Measurements from ENCODE around the gene DDX39B.
"Not testable (repeated sequence)": the region's sequence is repeated elsewhere in the genome, so short reads cannot be mapped to it uniquely, and the experiment has no call there.

Gene DDX39B

DNA sequence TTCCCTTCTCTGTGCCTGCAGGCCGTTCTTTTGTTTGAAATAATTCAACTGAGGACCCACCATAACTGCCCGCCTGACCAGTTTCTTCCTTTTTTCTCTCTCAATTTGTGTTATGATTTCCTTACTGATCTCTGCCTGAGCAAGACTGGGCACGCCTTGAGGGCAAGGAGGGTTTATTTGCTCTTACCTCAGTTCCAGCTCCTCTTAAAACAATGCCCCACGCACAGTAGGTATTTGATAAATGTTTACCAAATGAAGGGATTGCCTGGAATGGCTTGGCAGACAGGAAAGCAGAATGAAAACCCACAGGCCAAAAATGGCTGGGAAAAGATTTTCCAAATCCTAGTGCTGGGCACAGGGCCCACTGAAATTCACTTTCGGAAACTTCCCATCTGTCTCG, 54.1 kb downstream of the DDX39B start:
- WGBS (ENCODE audit: insufficient coverage) = 83% methylated on average over 1 of the region's 6 CpGs
- H3K4me1 ChIP-seq (ENCODE audit: control extremely low read depth in 1 of 4, control insufficient read depth in 4 of 4, insufficient read depth in 4 of 4, low read length in 3 of 4); H3K36me3 ChIP-seq (ENCODE audit: control insufficient read depth in 4 of 4, insufficient read depth in 4 of 4, low read length in 3 of 4); POLR2A ChIA-PET; H3K4me3 ChIP-seq (ENCODE audit: control insufficient read depth in 1 of 7, extremely low read depth in 1 of 7, insufficient read depth in 4 of 7, low read depth in 2 of 7, low read length in 6 of 7); H3K27me3 ChIP-seq (replicated peaks in 2 of 5; ENCODE audit: control insufficient read depth in 4 of 5, insufficient read depth in 5 of 5, low read length in 4 of 5); DNase-seq; H3K9me3 ChIP-seq (ENCODE audit: control extremely low read depth in 1 of 5, control insufficient read depth in 4 of 5, insufficient read depth in 2 of 5, low read depth in 1 of 5, low read length in 4 of 5); CTCF ChIA-PET; H3K27ac ChIP-seq (ENCODE audit: insufficient read depth in 1 of 2, low read depth in 1 of 2, low read length in 2 of 2, poor library complexity in 1 of 2, severe bottlenecking in 2 of 2): not testable (repeated sequence)

DNA sequence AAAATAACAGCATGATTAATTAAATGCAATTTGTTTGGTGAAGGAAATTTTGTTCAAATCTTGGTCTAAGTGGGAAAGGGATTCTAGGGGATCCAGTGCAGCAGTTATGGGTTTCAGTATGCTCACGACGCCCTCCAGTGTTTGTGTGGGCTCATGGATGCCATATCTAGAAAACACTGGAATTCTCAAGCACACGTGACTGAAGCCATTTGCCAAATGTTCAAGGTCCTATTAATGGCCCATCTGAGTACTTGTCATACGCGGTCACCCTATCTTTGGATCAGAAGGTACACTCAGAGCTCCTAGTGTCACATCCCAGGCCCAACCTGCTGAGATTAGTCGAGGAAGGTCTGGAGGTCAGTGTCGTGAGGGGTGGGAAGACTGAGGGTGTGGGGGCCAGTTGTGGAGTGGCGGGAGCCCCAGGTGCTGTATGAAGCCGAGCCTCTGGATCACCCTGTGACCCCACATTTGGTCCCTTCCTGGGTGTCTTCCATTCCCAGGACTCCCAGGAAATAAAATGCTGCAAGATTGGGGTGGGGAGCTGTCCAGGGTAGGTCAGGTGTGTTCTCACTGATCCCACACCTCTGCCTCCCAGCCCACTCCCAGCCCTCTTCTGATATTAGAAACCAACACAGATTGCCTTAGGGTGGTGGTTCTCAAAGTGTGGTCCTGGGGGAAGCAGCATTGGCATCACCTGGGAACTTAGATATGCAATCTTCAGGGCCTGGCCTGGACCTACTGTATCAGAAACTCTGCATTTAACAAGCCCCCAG, 55.6 kb downstream of the DDX39B start:
- H3K9me3 ChIP-seq (ENCODE audit: control extremely low read depth in 1 of 5, control insufficient read depth in 4 of 5, insufficient read depth in 2 of 5, low read depth in 1 of 5, low read length in 4 of 5); H3K4me3 ChIP-seq (ENCODE audit: control insufficient read depth in 1 of 7, extremely low read depth in 1 of 7, insufficient read depth in 4 of 7, low read depth in 2 of 7, low read length in 6 of 7); H3K27ac ChIP-seq (ENCODE audit: insufficient read depth in 1 of 2, low read depth in 1 of 2, low read length in 2 of 2, poor library complexity in 1 of 2, severe bottlenecking in 2 of 2); POLR2A ChIA-PET; H3K36me3 ChIP-seq (ENCODE audit: control insufficient read depth in 4 of 4, insufficient read depth in 4 of 4, low read length in 3 of 4); H3K4me1 ChIP-seq (ENCODE audit: control extremely low read depth in 1 of 4, control insufficient read depth in 4 of 4, insufficient read depth in 4 of 4, low read length in 3 of 4); H3K27me3 ChIP-seq (replicated peaks in 2 of 5; ENCODE audit: control insufficient read depth in 4 of 5, insufficient read depth in 5 of 5, low read length in 4 of 5); DNase-seq; CTCF ChIA-PET: not testable (repeated sequence)
- WGBS (ENCODE audit: insufficient coverage) = no CpG with 5 or more reads among the region's 9 CpGs

DNA sequence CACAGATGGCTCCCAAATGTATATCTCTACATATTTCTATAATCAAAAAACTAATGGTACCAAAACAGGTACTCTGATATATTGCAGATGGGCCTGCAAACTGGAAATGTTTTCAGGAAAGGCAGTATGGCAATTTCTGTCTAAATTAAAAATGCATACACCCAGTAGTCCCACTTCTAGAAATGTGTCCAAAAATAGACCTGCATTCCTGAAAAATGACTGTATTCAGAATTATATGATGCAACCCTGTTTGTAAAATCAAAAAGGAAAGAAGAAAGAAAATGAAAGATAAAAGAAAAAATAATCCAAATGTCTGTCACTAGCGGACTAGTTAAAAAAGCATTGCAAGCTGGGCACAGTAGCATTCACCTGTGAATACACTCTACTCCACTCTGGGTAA, 56.7 kb downstream of the DDX39B start:
- no peaks in the 10 kb centered on the region for H3K27me3 ChIP-seq (replicated peaks in 2 of 5; ENCODE audit: control insufficient read depth in 4 of 5, insufficient read depth in 5 of 5, low read length in 4 of 5)
- no peak overlapping the region for H3K27ac ChIP-seq (ENCODE audit: insufficient read depth in 1 of 2, low read depth in 1 of 2, low read length in 2 of 2, poor library complexity in 1 of 2, severe bottlenecking in 2 of 2)
- no peak overlapping the region for H3K4me3 ChIP-seq (ENCODE audit: control insufficient read depth in 1 of 7, extremely low read depth in 1 of 7, insufficient read depth in 4 of 7, low read depth in 2 of 7, low read length in 6 of 7)
- POLR2A ChIA-PET = no interaction called here
- 67% methylated on average over 1 of the region's 1 CpG for WGBS (ENCODE audit: insufficient coverage)
- H3K4me1 ChIP-seq (ENCODE audit: control extremely low read depth in 1 of 4, control insufficient read depth in 4 of 4, insufficient read depth in 4 of 4, low read length in 3 of 4) = no peaks in the 10 kb centered on the region
- no peak for DNase-seq
- no peaks in the 10 kb centered on the region for H3K9me3 ChIP-seq (ENCODE audit: control extremely low read depth in 1 of 5, control insufficient read depth in 4 of 5, insufficient read depth in 2 of 5, low read depth in 1 of 5, low read length in 4 of 5)
- CTCF ChIA-PET = no interaction called here
- no peaks in the 10 kb centered on the region for H3K36me3 ChIP-seq (ENCODE audit: control insufficient read depth in 4 of 4, insufficient read depth in 4 of 4, low read length in 3 of 4)

DNA sequence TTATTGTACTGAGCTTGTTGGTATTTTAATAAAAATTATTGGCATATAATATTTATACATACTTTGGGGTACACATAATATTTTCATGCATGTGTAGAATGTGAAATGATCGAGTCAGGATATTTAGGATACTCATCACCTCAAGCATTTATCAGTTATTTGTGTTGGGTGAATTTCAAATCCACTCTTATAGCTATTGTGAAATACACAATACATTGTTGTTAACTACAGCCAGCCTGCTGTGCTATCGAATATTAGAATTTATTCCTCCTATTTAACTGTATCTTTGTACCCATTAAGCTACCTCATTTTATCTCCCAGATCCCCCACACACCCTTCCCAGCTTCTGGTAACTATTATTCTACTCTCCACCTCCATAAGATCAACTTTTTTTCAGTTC, 58.4 kb downstream of the DDX39B start:
- POLR2A ChIA-PET = no interaction called here
- Histone ChIP-seq H3K4me3 (ENCODE audit: control insufficient read depth in 1 of 7, extremely low read depth in 1 of 7, insufficient read depth in 4 of 7, low read depth in 2 of 7, low read length in 6 of 7) (no peak overlapping the region), H3K27ac (ENCODE audit: insufficient read depth in 1 of 2, low read depth in 1 of 2, low read length in 2 of 2, poor library complexity in 1 of 2, severe bottlenecking in 2 of 2) (no peak overlapping the region), H3K27me3 (replicated peaks in 2 of 5; ENCODE audit: control insufficient read depth in 4 of 5, insufficient read depth in 5 of 5, low read length in 4 of 5) (no peaks in the 10 kb centered on the region), H3K36me3 (ENCODE audit: control insufficient read depth in 4 of 4, insufficient read depth in 4 of 4, low read length in 3 of 4) (no peaks in the 10 kb centered on the region), H3K9me3 (ENCODE audit: control extremely low read depth in 1 of 5, control insufficient read depth in 4 of 5, insufficient read depth in 2 of 5, low read depth in 1 of 5, low read length in 4 of 5) (no peaks in the 10 kb centered on the region), H3K4me1 (ENCODE audit: control extremely low read depth in 1 of 4, control insufficient read depth in 4 of 4, insufficient read depth in 4 of 4, low read length in 3 of 4) (no peaks in the 10 kb centered on the region)
- WGBS (ENCODE audit: insufficient coverage) = 100% methylated on average over 1 of the region's 2 CpGs
- CTCF ChIA-PET = interaction anchor here (0.7 to 1.0 kb wide), 3 partner anchors 42 to 63 kb away, joined by 3 read pairs; partner anchors contain the start of gene ATP6V1G2
- DNase-seq = no peak

DNA sequence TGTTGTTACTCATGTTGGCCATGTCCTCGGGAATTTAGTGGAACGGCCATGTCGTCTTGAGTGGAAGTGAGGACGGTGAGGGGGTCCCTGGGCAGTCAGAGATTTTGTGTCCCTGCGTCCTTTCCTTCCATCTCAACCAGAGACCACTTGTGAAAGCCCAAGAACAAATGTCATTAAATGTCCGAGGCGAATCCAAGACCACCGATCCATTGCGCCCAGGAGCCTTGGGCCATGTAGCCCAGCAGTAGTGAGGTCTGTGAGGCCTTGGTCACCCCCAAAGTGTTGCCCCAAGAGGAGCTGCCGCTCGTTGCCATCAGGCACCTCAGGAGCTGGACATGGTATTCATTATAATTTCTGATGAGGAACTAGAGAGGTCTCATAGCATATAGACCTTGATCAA, 61.2 kb downstream of the DDX39B start:
- DNase-seq = no peak
- CTCF ChIA-PET = no interaction called here

More for the DNA sequence above, 61.2 kb downstream of the DDX39B start:
- WGBS (ENCODE audit: insufficient coverage) = 89% methylated on average over 11 of the region's 11 CpGs
- POLR2A ChIA-PET = no interaction called here
- H3K9me3 ChIP-seq (ENCODE audit: control extremely low read depth in 1 of 5, control insufficient read depth in 4 of 5, insufficient read depth in 2 of 5, low read depth in 1 of 5, low read length in 4 of 5) = no peaks in the 10 kb centered on the region
- no peaks in the 10 kb centered on the region for H3K27me3 ChIP-seq (replicated peaks in 2 of 5; ENCODE audit: control insufficient read depth in 4 of 5, insufficient read depth in 5 of 5, low read length in 4 of 5)
- H3K27ac ChIP-seq (ENCODE audit: insufficient read depth in 1 of 2, low read depth in 1 of 2, low read length in 2 of 2, poor library complexity in 1 of 2, severe bottlenecking in 2 of 2) = no peak overlapping the region
- H3K36me3 ChIP-seq (ENCODE audit: control insufficient read depth in 4 of 4, insufficient read depth in 4 of 4, low read length in 3 of 4) = no peaks in the 10 kb centered on the region
- H3K4me1 ChIP-seq (ENCODE audit: control extremely low read depth in 1 of 4, control insufficient read depth in 4 of 4, insufficient read depth in 4 of 4, low read length in 3 of 4) = no peaks in the 10 kb centered on the region
- H3K4me3 ChIP-seq (ENCODE audit: control insufficient read depth in 1 of 7, extremely low read depth in 1 of 7, insufficient read depth in 4 of 7, low read depth in 2 of 7, low read length in 6 of 7) = no peak overlapping the region
